Motor neuron (in vitro differentiated cells): ENCODE data around the gene COPS8. TPM values are rescaled to one million over a fixed set of nuclear protein-coding genes. Genes with fewer than 3 reads are reported as not detected.

Source experiments
- ATAC-seq, 8 experiments: fragments of 200-7000 bp; cut with Tn5 transposase; replicated peaks in 6 of 8; 2 replicates each; pipeline ENCODE4 v1.8.0; 2021; ENCODE audit warnings: mild to moderate bottlenecking in 8 of 8, moderate library complexity in 8 of 8
- H3K27ac ChIP-seq, 2 donors: fragments of 250-450 bp; sonication (Bioruptor Pico); 2 replicates each; pipeline ENCODE4 v1.9.0; 2021; ENCODE audit warnings: antibody characterized with exemption in 2 of 2, mild to moderate bottlenecking in 2 of 2, moderate library complexity in 1 of 2
- H3K4me1 ChIP-seq, 2 donors: fragments of 250-450 bp; sonication (Bioruptor Pico); replicated peaks in 1 of 2; 2 replicates each; pipeline ENCODE4 v1.6.1; 2021; ENCODE audit warnings: antibody characterized with exemption in 2 of 2, mild to moderate bottlenecking in 2 of 2, moderate library complexity in 1 of 2
- H3K4me3 ChIP-seq, 5 donors: fragments of 250-450 bp; sonication (Bioruptor Pico); 2 replicates each; pipeline ENCODE4 v1.9.0; 2021; ENCODE audit warnings: antibody characterized with exemption in 5 of 5, mild to moderate bottlenecking in 5 of 5, moderate library complexity in 4 of 5
- WGBS, 10 experiments: fragments of 450-650 bp; shearing (Covaris generic); methylation state at CpG; one replicate each; pipeline ENCODE4 v1.0.0; 2022; 5-methylcytosine and 5-hydroxymethylcytosine counted together
- in situ Hi-C, 9 experiments: fragments of 400-800 bp; cut with MboI; loops; one replicate each; pipeline ENCODE4 v1.15.0; 2021; ENCODE audit warnings: low sequenced_read_pairs in 9 of 9, low pct_unique_long_range_greater_than_20kb in 2 of 9; ENCODE audit not compliant: unreplicated experiment in 9 of 9
- total RNA-seq, 8 experiments: library from RNA; unstranded; fragments of 300-600 nt; gene quantifications; 2 replicates each; pipeline versions ENCODE4 v1.2.3 to v1.2.4, GENCODE V29; 2022

The COPS8 gene
- total RNA-seq, result 100 to 1,000 TPM in 2 of 8 experiments, 10 to 100 TPM in 6; 52.3 to 122 (median 77.1) TPM

- WGBS, 10 experiments, result 0 to 2% (median 0%) methylated on average over 2 to 46 of the region's 86 CpGs; no CpG with 5 or more reads in 3 of the 10 experiments
- peak; percentile 88 to 99 (median 98) for ATAC-seq
- H3K4me1 ChIP-seq, result peaks cover 2 to 14% of the 10 kb centered on the region in 2 donors
- H3K27ac ChIP-seq, result peak within 1 kb of the TSS; percentile 79 to 85
- H3K4me3 ChIP-seq, result peak within 1 kb of the TSS; percentile 73 to 95 (median 77)
- in situ Hi-C loops, result loop anchor here in 1 of 9 experiments (25.0 kb wide), 1 partner anchor 327 kb away; the partner anchor contains the start of gene COL6A3
Measured at GRCh38 chr2:237085248-237086221, at the start of gene COPS8. Gene COPS8 (plus strand): TSS chr2:237085889. CDS start chr2:237085965, 76 bp downstream.

- ATAC-seq, result no peak
- no peak overlapping the region for H3K4me3 ChIP-seq
- no peaks in the 10 kb centered on the region for H3K4me1 ChIP-seq
- H3K27ac ChIP-seq, result no peak overlapping the region
- 53 to 100% (median 85%) methylated on average over 2 to 11 of the region's 14 CpGs; no CpG with 5 or more reads in 1 of the 10 experiments for WGBS, 10 experiments
- in situ Hi-C loops, result loop anchor here in 1 of 9 experiments (25.0 kb wide), 1 partner anchor 527 kb away; a partner anchor contains a TSS
Measured at GRCh38 chr2:237039301-237040031, 46.2 kb upstream of the COPS8 start.

GRCh38 chr2:237041231-237041630 lies 44.5 kb upstream of the COPS8 start:
- no peak overlapping the region for H3K27ac ChIP-seq
- 42 to 100% (median 83%) methylated on average over 1 to 9 of the region's 11 CpGs; no CpG with 5 or more reads in 1 of the 10 experiments for WGBS, 10 experiments
- no peak overlapping the region for H3K4me3 ChIP-seq
- ATAC-seq, result no peak
- in situ Hi-C loops, result loop anchor here in 1 of 9 experiments (25.0 kb wide), 1 partner anchor 529 kb away; a partner anchor contains a TSS
- H3K4me1 ChIP-seq, result no peaks in the 10 kb centered on the region

- Histone ChIP-seq H3K4me1 (no peaks in the 10 kb centered on the region), H3K27ac (no peak overlapping the region), H3K4me3 (no peak overlapping the region)
- no peak for ATAC-seq
- 50 to 100% (median 80%) methylated on average over 1 of the region's 1 CpG; no CpG with 5 or more reads in 3 of the 10 experiments for WGBS, 10 experiments
- in situ Hi-C loops, result loop anchor here in 1 of 9 experiments (25.0 kb wide), 1 partner anchor 530 kb away; a partner anchor contains a TSS
Measured at GRCh38 chr2:237042101-237042500, 43.6 kb upstream of the COPS8 start.

GRCh38 chr2:237043866-237044265 lies 41.8 kb upstream of the COPS8 start:
- whole genome bisulfite sequencing, 10 experiments, result 70 to 100% (median 88%) methylated on average over 1 to 5 of the region's 5 CpGs
- in situ Hi-C loops, result loop anchor here in 1 of 9 experiments (25.0 kb wide), 1 partner anchor 532 kb away; a partner anchor contains a TSS
- Histone ChIP-seq H3K4me1 (no peaks in the 10 kb centered on the region), H3K27ac (no peak overlapping the region), H3K4me3 (no peak overlapping the region)
- no peak for ATAC-seq

GRCh38 chr2:237044281-237044680 lies 41.4 kb upstream of the COPS8 start:
- WGBS, 10 experiments, result 20 to 86% (median 78%) methylated on average over 1 to 3 of the region's 3 CpGs; no CpG with 5 or more reads in 1 of the 10 experiments
- no peak overlapping the region for H3K4me3 ChIP-seq
- in situ Hi-C loops, result loop anchor here in 1 of 9 experiments (25.0 kb wide), 1 partner anchor 532 kb away; a partner anchor contains a TSS
- ATAC-seq, result no peak
- no peaks in the 10 kb centered on the region for H3K4me1 ChIP-seq
- no peak overlapping the region for H3K27ac ChIP-seq

GRCh38 chr2:237045449-237045848 lies 40.2 kb upstream of the COPS8 start:
- Histone ChIP-seq H3K4me1 (no peaks in the 10 kb centered on the region), H3K4me3 (no peak overlapping the region), H3K27ac (no peak overlapping the region)
- ATAC-seq, result peak in 3 of 8 experiments; percentile 83 to 93 (median 91)
- WGBS, 10 experiments, result 0 to 89% (median 42%) methylated on average over 1 to 3 of the region's 4 CpGs; no CpG with 5 or more reads in 2 of the 10 experiments
- in situ Hi-C loops, result loop anchor here in 1 of 9 experiments (25.0 kb wide), 1 partner anchor 533 kb away; a partner anchor contains a TSS

GRCh38 chr2:237048595-237048994 lies 37.1 kb upstream of the COPS8 start:
- in situ Hi-C loops, result loop anchor here in 1 of 9 experiments (25.0 kb wide), 1 partner anchor 536 kb away; a partner anchor contains a TSS
- Histone ChIP-seq H3K4me3 (no peak overlapping the region), H3K4me1 (no peaks in the 10 kb centered on the region), H3K27ac (no peak overlapping the region)
- no peak for ATAC-seq
- 65 to 100% (median 76%) methylated on average over 1 of the region's 1 CpG; no CpG with 5 or more reads in 3 of the 10 experiments for WGBS, 10 experiments

GRCh38 chr2:237051861-237052260 lies 33.8 kb upstream of the COPS8 start:
- H3K27ac ChIP-seq, result no peak overlapping the region
- no peak for ATAC-seq
- no peaks in the 10 kb centered on the region for H3K4me1 ChIP-seq
- WGBS, 10 experiments, result 83 to 100% (median 95%) methylated on average over 1 to 6 of the region's 8 CpGs; no CpG with 5 or more reads in 1 of the 10 experiments
- in situ Hi-C loops, result loop anchor here (10.0 to 25.0 kb wide), 7 partner anchors 540 to 1290 kb away; a partner anchor contains a TSS
- H3K4me3 ChIP-seq, result no peak overlapping the region

- in situ Hi-C loops, result loop anchor here (10.0 to 25.0 kb wide), 7 partner anchors 541 to 1291 kb away; a partner anchor contains a TSS
Measured at GRCh38 chr2:237053066-237053465, 32.6 kb upstream of the COPS8 start.

GRCh38 chr2:237055386-237056100 lies 30.1 kb upstream of the COPS8 start:
- Histone ChIP-seq H3K4me1 (peaks cover 12 to 15% of the 10 kb centered on the region in 2 donors), H3K27ac (no peak overlapping the region), H3K4me3 (no peak overlapping the region)
- in situ Hi-C loops, result loop anchor here (10.0 to 25.0 kb wide), 7 partner anchors 543 to 1293 kb away; a partner anchor contains a TSS
- WGBS, 10 experiments, result 85 to 100% (median 95%) methylated on average over 3 to 9 of the region's 9 CpGs; no CpG with 5 or more reads in 4 of the 10 experiments
- ATAC-seq, result peak in 2 of 8 experiments; percentile 47 to 63

More at GRCh38 chr2:237053066-237053465, 32.6 kb upstream of the COPS8 start:
- no peak for ATAC-seq
- no peak overlapping the region for H3K4me3 ChIP-seq
- peaks cover 2 to 3% of the 10 kb centered on the region in 2 donors for H3K4me1 ChIP-seq
- WGBS, 10 experiments, result 40 to 100% (median 84%) methylated on average over 1 to 2 of the region's 2 CpGs; no CpG with 5 or more reads in 2 of the 10 experiments
- no peak overlapping the region for H3K27ac ChIP-seq
